Measurements from ENCODE around the gene EIF2S1.

EIF2S1 gene

GRCh38 chr14:67421356-67422224, 61.5 kb downstream of the EIF2S1 start:
- TF ChIP-seq Cebpa-rat (IDR thresholded peaks at IDR 0.05), result no peak
- Histone ChIP-seq H4K20me1 (peaks cover 0 to 8% (median 0%) of the 10 kb centered on the region in 11 experiments; a peak in 1 of 22 replicates), H3K36me3 (no peaks in the 10 kb centered on the region), H3K27ac (no peak overlapping the region), H3K9ac (no peak overlapping the region), H3K4me1 (peaks cover 0 to 51% (median 35%) of the 10 kb centered on the region in 10 experiments; a peak in 18 of 20 replicates), H3K9me3 (replicated peaks in 1 of 11) (no peaks in the 10 kb centered on the region), H3K27me3 (no peaks in the 10 kb centered on the region), H3K4me3 (no peak overlapping the region), H3K4me2 (no peak overlapping the region)

- TF ChIP-seq Cebpa-rat (IDR thresholded peaks at IDR 0.05), result no peak
- Histone ChIP-seq H3K9ac (no peak overlapping the region), H3K4me3 (no peak overlapping the region), H3K9me3 (replicated peaks in 1 of 11) (no peaks in the 10 kb centered on the region), H3K4me1 (peaks cover 0 to 35% (median 25%) of the 10 kb centered on the region in 10 experiments; a peak in 19 of 20 replicates), H3K4me2 (peak overlapping the region; percentile 9 to 84 (median 61); a peak in 19 of 22 replicates), H3K27ac (peak overlapping the region in 1 of 11 experiments; percentile 33; a peak in 1 of 22 replicates), H3K36me3 (no peaks in the 10 kb centered on the region), H4K20me1 (peaks cover 0 to 8% (median 0%) of the 10 kb centered on the region in 11 experiments; a peak in 1 of 22 replicates), H3K27me3 (peaks cover 0 to 10% (median 0%) of the 10 kb centered on the region in 11 experiments; a peak in 2 of 22 replicates)
Observed at GRCh38 chr14:67423424-67423823, 63.3 kb downstream of the EIF2S1 start.

GRCh38 chr14:67424539-67424938, 64.4 kb downstream of the EIF2S1 start:
- no peak overlapping the region for H3K9ac ChIP-seq
- H4K20me1 ChIP-seq, result peaks cover 0 to 8% (median 0%) of the 10 kb centered on the region in 11 experiments; a peak in 1 of 22 replicates
- H3K4me3 ChIP-seq, result no peak overlapping the region
- H3K27ac ChIP-seq, result no peak overlapping the region; a peak in 1 of 22 replicates
- H3K27me3 ChIP-seq, result peaks cover 0 to 10% (median 0%) of the 10 kb centered on the region in 11 experiments; a peak in 2 of 22 replicates
- H3K4me2 ChIP-seq, result peak overlapping the region in 10 of 11 experiments; percentile 8 to 84 (median 59); a peak in 17 of 22 replicates
- peaks cover 0 to 26% (median 20%) of the 10 kb centered on the region in 10 experiments; a peak in 19 of 20 replicates for H3K4me1 ChIP-seq
- H3K36me3 ChIP-seq, result no peaks in the 10 kb centered on the region
- no peaks in the 10 kb centered on the region for H3K9me3 ChIP-seq (replicated peaks in 1 of 11)
- no peak for TF ChIP-seq Cebpa-rat (IDR thresholded peaks at IDR 0.05)

- TF ChIP-seq Cebpa-rat (IDR thresholded peaks at IDR 0.05), result no peak
Observed at GRCh38 chr14:67425608-67426007, 65.5 kb downstream of the EIF2S1 start.

GRCh38 chr14:67426161-67426560, 66.0 kb downstream of the EIF2S1 start:
- Histone ChIP-seq H3K4me2 (no peak overlapping the region), H3K4me3 (no peak overlapping the region), H3K9me3 (replicated peaks in 1 of 11) (no peaks in the 10 kb centered on the region), H3K27ac (no peak overlapping the region), H3K4me1 (peaks cover 12 to 36% (median 26%) of the 10 kb centered on the region in 10 experiments), H3K27me3 (peaks cover 0 to 10% (median 0%) of the 10 kb centered on the region in 11 experiments; a peak in 2 of 22 replicates), H3K36me3 (no peaks in the 10 kb centered on the region), H3K9ac (no peak overlapping the region), H4K20me1 (peaks cover 0 to 5% (median 0%) of the 10 kb centered on the region in 11 experiments; a peak in 1 of 22 replicates)
- TF ChIP-seq Cebpa-rat (IDR thresholded peaks at IDR 0.05), result no peak

More at GRCh38 chr14:67425608-67426007, 65.5 kb downstream of the EIF2S1 start:
- Histone ChIP-seq H3K4me1 (peaks cover 8 to 34% (median 24%) of the 10 kb centered on the region in 10 experiments), H4K20me1 (peaks cover 0 to 8% (median 0%) of the 10 kb centered on the region in 11 experiments; a peak in 1 of 22 replicates), H3K4me2 (no peak overlapping the region), H3K36me3 (no peaks in the 10 kb centered on the region), H3K4me3 (no peak overlapping the region), H3K27ac (no peak overlapping the region), H3K9me3 (replicated peaks in 1 of 11) (no peaks in the 10 kb centered on the region), H3K27me3 (peaks cover 0 to 10% (median 0%) of the 10 kb centered on the region in 11 experiments; a peak in 2 of 22 replicates), H3K9ac (no peak overlapping the region)

- no peaks in the 10 kb centered on the region for H3K36me3 ChIP-seq
- H3K27me3 ChIP-seq, result peaks cover 0 to 10% (median 0%) of the 10 kb centered on the region in 11 experiments; a peak in 2 of 22 replicates
- H3K4me3 ChIP-seq, result no peak overlapping the region
- peak overlapping the region; percentile 23 to 70 (median 51); a peak in 19 of 22 replicates for H3K4me2 ChIP-seq
- H3K4me1 ChIP-seq, result peaks cover 12 to 36% (median 26%) of the 10 kb centered on the region in 10 experiments
- no peaks in the 10 kb centered on the region for H3K9me3 ChIP-seq (replicated peaks in 1 of 11)
- no peak overlapping the region for H3K27ac ChIP-seq
- TF ChIP-seq Cebpa-rat (IDR thresholded peaks at IDR 0.05), result no peak
- H3K9ac ChIP-seq, result peak overlapping the region in 2 of 11 experiments; percentile 35 to 55; a peak in 2 of 22 replicates
- H4K20me1 ChIP-seq, result 0 out of 22 replicates have a peak, but pooled peaks cover 0 to 5% (median 0%) of the 10 kb centered on the region in 11 experiments
Observed at GRCh38 chr14:67426983-67427606, 67.0 kb downstream of the EIF2S1 start.

- 0 out of 22 replicates have a peak, but pooled peaks cover 0 to under 1% (median 0%) of the 10 kb centered on the region in 11 experiments for H4K20me1 ChIP-seq
- H3K27ac ChIP-seq, result no peak overlapping the region
- no peak overlapping the region for H3K9ac ChIP-seq
- no peak for TF ChIP-seq Cebpa-rat (IDR thresholded peaks at IDR 0.05)
- peaks cover 0 to 10% (median 0%) of the 10 kb centered on the region in 11 experiments; a peak in 2 of 22 replicates for H3K27me3 ChIP-seq
- H3K36me3 ChIP-seq, result no peaks in the 10 kb centered on the region
- H3K4me1 ChIP-seq, result peaks cover 12 to 29% (median 22%) of the 10 kb centered on the region in 10 experiments
- H3K4me2 ChIP-seq, result no peak overlapping the region
- no peaks in the 10 kb centered on the region for H3K9me3 ChIP-seq (replicated peaks in 1 of 11)
- H3K4me3 ChIP-seq, result no peak overlapping the region
Observed at GRCh38 chr14:67428501-67429031, 68.4 kb downstream of the EIF2S1 start.

- Histone ChIP-seq H3K27ac (no peak overlapping the region), H3K4me3 (no peak overlapping the region), H4K20me1 (no peaks in the 10 kb centered on the region), H3K36me3 (no peaks in the 10 kb centered on the region), H3K27me3 (peaks cover 0 to 10% (median 0%) of the 10 kb centered on the region in 11 experiments; a peak in 2 of 22 replicates), H3K4me2 (peak overlapping the region in 1 of 11 experiments; percentile 58; a peak in 1 of 22 replicates), H3K9ac (no peak overlapping the region), H3K4me1 (peaks cover 5 to 18% (median 12%) of the 10 kb centered on the region in 10 experiments), H3K9me3 (replicated peaks in 1 of 11) (no peaks in the 10 kb centered on the region)
- no peak for TF ChIP-seq Cebpa-rat (IDR thresholded peaks at IDR 0.05)
Observed at GRCh38 chr14:67429510-67430205, 69.5 kb downstream of the EIF2S1 start.
